Bronchial epithelial cell (primary cell): ENCODE data around the gene VSIG10L2. TPM values are rescaled to one million over a fixed set of nuclear protein-coding genes. Genes with fewer than 3 reads are reported as not detected.
A peak's percentile ranks its signal among the peaks of the same experiment; 100 is the strongest.

Experiments
- DNase-seq: peaks from one replicate; pipeline ENCODE4 v3.0.0-alpha.2; 2010; ENCODE audit warnings: low read depth
- FAIRE-seq: peaks from 2 replicates; lab custom pipeline; 2011; peaks lifted over from hg19 to GRCh38; lab: Jason Lieb, UNC
- H3K27me3 ChIP-seq: 2 replicates; pipeline ENCODE4 v1.5.1; 2011; ENCODE audit warnings: low read length; ENCODE audit not compliant: control insufficient read depth, insufficient read depth
- H3K36me3 ChIP-seq: 2 replicates; pipeline ENCODE4 v1.5.1; 2011; ENCODE audit warnings: low read length; ENCODE audit not compliant: control insufficient read depth, insufficient read depth
- H3K4me3 ChIP-seq: 2 replicates; pipeline ENCODE4 v1.5.1; 2011; ENCODE audit warnings: mild to moderate bottlenecking, low read depth, low read length, control low read depth
- CTCF ChIP-seq: IDR thresholded peaks from 2 replicates; pipeline ENCODE4 v1.5.1; 2011; ENCODE audit warnings: mild to moderate bottlenecking, moderate library complexity, low read length, control low read depth, inconsistent platforms; ENCODE audit not compliant: insufficient read depth, severe bottlenecking
- total RNA-seq: library from RNA; depleted of rRNA; stranded (reverse); fragments of >200 nt; gene quantifications from 2 replicates; pipeline ENCODE4 v1.2.1, GENCODE V29; 2014

Gene VSIG10L2
- total RNA-seq, 1 donor from 2014 or later = not detected

GRCh38 chr11:125951731-125952130 is 5.9 kb downstream of the VSIG10L2 start:
- no peaks in the 10 kb centered on the region for H3K36me3 ChIP-seq
- no peak overlapping the region for H3K4me3 ChIP-seq
- no peak for TF ChIP-seq CTCF
- H3K27me3 ChIP-seq = no peaks in the 10 kb centered on the region
- FAIRE-seq (no peak), DNase-seq (no peak)

- FAIRE-seq (no peak), DNase-seq (peak; percentile 46)
- TF ChIP-seq CTCF = no peak
- no peaks in the 10 kb centered on the region for H3K27me3 ChIP-seq
- H3K4me3 ChIP-seq = no peak overlapping the region
- no peaks in the 10 kb centered on the region for H3K36me3 ChIP-seq
Observed at GRCh38 chr11:125952559-125952958, 6.7 kb downstream of the VSIG10L2 start.

GRCh38 chr11:125952973-125953372 is 7.1 kb downstream of the VSIG10L2 start:
- FAIRE-seq (no peak), DNase-seq (no peak)
- no peak for TF ChIP-seq CTCF
- Histone ChIP-seq H3K36me3 (no peaks in the 10 kb centered on the region), H3K4me3 (no peak overlapping the region), H3K27me3 (no peaks in the 10 kb centered on the region)

GRCh38 chr11:125953401-125953935 is 7.6 kb downstream of the VSIG10L2 start:
- H3K36me3 ChIP-seq = no peaks in the 10 kb centered on the region
- no peak for DNase-seq
- H3K4me3 ChIP-seq = no peak overlapping the region
- H3K27me3 ChIP-seq = no peaks in the 10 kb centered on the region
- TF ChIP-seq CTCF = no peak
- FAIRE-seq = peak; percentile 36

GRCh38 chr11:125954123-125954944 is 8.5 kb downstream of the VSIG10L2 start:
- TF ChIP-seq CTCF = no peak
- Histone ChIP-seq H3K27me3 (no peaks in the 10 kb centered on the region), H3K36me3 (no peaks in the 10 kb centered on the region), H3K4me3 (no peak overlapping the region)
- DNase-seq (no peak), FAIRE-seq (no peak)
